DMS 273 treated with DMSO at 0.1 percent for 48 hours (cell line): ENCODE data around the gene SLC7A9.
"Not testable (repeated sequence)": the region's sequence is repeated elsewhere in the genome, so short reads cannot be mapped to it uniquely, and the experiment has no call there.

Source experiments
- DNase-seq: peaks from one replicate; lab custom pipeline; 2025; lab: John Stamatoyannopoulos, UW

Gene SLC7A9

DNA sequence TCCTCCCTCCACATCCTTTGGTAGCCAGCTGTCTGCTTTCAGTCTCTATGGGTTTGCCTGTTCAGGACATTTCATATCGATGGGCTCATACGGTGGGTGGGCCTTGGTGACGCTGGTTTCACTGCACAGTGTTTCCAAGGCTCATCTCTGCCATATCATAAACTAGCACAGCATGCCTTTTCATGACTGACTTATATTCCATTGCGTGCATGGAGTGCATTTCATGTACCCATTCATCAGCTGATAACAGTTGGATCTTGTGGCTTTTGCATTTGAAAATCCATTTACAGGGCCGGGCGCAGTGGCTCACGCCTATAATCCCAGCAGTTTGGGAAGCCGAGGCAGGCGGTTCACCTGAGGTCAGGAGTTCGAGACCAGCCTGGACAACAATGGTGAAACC, 80.1 kb downstream of the SLC7A9 start:
- DNase-seq = no peak

GRCh38 chr19:32787895-32788294, 81.7 kb downstream of the SLC7A9 start:
- not testable (repeated sequence) for DNase-seq

- not testable (repeated sequence) for DNase-seq
Measured at GRCh38 chr19:32787161-32787813, 82.3 kb downstream of the SLC7A9 start.

GRCh38 chr19:32782089-32782488, 87.5 kb downstream of the SLC7A9 start:
- not testable (repeated sequence) for DNase-seq

DNA sequence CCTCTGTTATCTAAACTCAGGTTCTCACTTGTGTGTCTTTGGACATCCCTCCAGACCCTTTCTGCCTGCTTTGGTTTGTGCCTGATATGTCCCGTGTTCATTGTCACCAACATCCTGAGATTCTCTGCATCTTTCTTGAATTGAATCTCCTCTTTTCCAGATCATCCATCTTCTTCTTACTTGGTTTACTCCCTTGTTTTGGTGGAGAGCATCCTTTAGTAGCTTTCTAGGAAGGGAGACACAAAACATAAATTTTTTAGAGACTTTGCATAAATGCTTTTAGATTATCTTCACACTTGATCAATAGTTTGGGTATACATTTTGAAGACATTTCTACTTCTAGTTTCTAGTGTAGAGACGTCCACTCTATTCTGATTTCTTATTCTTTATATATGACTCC, 88.3 kb downstream of the SLC7A9 start:
- no peak for DNase-seq
